GM21737 (cell line): Measurements from ENCODE around the gene ESR1.

Source experiments
- ATAC-seq: cut with Tn5 transposase; IDR thresholded peaks from one replicate; pipeline ENCODE4 v1.9.1; 2021; ENCODE audit warnings: mild to moderate bottlenecking, moderate library complexity; ENCODE audit not compliant: unreplicated experiment

The ESR1 gene

DNA sequence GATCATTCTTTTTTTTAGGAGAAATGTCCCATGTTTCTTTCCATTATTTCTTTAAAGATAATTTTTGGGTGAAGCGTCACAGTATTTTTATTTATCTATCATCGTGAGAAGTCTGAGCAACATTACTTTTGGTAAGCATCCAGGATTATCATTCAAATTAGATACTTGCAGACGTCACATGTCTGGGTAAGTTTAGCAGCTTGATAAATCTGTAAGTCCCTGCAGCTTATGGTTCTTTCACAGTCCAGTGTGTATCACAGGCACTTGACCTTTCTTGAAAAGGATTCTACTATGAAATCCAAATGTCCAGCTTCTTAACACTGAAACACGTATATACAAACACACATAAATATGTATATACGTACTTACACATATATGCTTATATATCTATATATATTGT is 359.4 kb downstream of the ESR1 start:
- no peak for ATAC-seq

DNA sequence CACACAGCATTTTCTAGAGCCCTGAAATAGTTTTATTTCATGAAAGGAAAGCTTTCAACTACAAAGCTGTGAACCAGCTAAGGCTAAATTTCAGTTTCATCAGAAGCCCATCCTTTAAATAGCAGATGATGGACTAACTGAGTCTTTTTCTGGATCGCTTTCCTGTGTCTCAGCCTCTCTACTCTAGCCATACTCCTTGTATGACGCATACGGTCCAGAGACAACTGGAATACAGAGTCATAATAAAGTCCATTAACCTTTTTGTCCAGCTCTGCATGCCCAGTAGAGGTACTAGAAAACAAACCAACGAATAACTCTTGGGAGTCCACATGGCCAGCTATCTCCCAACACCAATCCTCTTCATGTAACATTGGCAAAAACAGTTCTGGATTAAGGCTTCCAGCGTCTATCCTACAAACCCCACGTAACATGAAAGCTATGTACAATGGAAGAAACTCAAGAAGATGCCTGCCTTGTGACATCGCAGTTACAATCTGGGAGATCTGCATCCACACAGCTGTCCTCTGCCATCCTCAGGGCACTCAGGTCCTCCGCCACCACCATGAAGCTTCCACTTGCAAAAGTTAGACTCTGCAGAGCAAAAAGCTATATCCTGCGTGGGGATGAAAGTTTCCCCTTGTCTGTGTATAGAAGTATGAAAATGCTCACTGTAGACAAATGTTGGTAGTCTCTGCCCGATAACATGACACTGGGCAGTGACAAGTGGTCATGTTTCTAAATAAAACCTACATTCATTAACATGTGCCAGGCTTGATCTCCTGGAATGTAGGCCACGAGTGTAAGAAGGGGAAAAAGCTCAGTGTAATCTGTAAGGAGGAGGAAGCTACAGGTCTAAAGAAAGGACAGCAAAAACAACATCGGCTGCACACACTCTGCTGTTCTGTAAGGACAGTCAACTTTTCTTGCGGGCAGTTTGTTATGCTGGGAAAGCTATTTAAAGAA is 360.4 kb downstream of the ESR1 start:
- no peak for ATAC-seq

DNA sequence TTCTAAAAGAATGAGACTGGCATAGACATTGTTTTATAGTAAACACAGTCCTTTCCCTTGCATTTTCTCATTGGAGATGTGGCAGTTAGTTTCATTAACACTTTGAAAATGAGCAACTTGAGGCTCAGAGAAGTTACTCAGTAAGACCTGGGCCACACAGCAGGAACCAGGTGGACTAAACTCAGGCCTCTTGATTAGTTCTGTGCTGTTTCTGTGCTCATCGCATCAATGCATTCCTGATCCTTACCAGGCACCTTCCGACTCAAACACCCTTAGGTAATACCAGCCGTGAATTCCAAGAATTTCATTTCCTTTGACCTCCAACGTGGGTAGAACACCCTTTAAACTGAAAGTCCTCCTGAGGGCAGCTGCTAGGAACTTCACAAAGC is 362.8 kb downstream of the ESR1 start:
- no peak for ATAC-seq

DNA sequence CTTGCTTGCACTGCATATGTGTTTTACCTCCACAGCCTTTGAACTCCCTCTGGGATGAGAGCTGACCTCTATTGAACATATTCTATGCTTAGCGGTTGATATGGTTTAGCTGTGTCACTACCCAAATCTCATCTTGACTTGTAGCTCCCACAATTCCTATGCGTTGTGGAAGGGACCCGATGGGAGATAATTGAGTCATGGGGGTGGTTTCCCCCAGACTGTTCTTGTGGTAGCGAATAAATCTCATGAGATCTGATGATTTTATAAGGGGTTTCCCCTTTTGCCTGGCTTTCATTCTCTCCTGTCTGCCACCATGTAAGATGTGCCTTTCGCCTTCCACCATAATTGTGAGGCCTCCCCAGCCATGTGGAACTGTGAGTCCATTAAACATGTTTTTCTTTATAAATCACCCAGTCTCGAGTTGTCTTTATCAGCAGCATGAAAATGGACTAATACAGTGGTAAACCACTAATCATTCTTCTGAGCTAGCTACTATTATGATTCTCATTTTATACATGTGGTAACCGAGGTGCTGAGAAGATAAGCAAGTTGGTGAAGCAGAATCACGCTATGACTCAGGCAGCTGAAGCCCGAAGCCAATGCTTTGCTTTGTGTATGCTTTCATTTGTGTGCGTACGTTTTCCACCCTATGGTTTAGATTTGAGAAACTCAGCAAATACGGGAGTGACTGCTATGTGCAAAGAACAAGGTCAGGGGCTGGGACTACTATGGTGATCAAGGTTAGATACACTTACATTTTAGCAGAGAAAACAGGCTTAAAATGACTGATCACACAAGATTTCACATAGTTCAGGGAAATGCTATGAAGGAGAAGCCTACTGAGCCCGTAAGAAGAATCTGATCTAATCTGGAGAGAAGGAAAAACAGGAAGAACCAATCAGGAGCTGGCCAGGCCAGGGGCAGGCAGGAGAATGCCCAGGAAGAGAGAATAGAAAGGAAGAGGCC is 363.5 kb downstream of the ESR1 start:
- peak; percentile 97 for ATAC-seq

DNA sequence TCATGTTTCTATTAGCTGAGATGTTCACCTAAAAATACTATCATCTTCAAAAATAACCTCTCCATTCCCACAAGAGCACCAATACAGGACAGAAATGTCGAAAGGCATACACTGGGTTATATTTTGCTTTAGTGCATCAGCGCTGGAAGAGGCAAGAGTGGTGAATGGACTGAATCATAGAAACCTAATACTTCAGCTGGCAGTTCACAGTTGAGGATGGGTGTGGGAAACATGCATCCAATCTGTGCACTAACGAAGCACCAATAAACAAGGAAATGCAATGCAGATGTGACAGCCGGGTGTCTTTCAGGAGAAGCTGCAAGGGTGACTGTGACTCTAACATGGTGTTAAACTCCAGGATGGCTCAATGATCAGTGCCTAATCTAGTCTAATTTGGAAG is 365.8 kb downstream of the ESR1 start:
- no peak for ATAC-seq

DNA sequence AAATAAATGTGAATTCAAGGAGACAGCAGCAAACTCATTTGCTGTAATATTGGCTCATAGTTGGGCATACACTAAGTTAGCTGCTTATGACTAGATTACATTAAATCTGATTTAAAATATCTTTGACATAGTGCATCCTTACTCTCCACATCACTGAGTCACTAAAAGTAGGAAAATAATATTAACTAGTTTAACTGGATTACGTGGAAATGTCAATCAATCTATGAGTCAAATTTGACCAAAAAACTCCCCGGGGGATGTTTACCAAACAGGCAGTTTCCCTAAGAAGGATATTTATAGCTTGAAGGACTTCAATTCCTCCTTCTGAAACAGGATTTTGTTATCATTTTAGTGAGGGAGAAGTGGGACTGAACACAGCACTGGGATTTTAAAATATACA is 366.5 kb downstream of the ESR1 start:
- no peak for ATAC-seq

DNA sequence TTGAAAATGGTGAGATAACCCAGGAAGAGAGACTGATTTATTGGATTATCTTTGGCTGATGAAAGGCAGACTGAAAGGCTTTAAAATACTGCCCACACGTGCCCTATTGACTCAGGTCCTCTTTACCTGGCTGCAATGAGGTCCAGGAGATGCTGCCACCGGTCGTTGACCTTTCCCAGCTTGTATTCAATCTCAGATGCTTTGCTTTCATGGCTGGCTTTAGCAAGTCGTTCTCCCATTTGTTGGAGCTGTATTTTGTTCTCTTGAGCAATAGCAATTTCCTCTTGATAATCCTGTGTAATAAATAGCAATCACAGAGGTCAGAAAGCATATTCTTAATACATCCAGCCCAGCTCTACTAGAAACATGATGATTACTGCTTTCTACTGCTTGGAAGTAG is 368.8 kb downstream of the ESR1 start:
- ATAC-seq: no peak
